ENCODE data around the gene WIPI1.

DNA sequence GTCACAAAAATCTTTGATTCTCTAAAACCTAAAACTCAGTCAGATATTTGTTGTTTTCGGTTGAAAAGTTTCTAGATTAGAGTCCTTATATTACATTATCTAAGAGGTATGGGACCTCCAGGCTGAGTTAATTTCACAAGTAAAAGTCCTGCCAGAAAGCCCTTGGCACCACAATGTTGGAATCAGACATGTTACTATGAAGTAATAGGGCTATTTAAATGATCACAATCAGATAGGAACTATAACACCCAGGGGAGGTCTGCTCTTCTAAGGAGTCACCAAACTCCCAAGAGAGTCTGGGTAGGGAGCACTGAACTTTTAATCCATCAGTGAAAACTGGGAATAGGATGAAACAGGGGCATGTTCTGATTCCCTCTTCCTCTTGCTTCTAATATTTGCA is 54.2 kb downstream of the WIPI1 start:
- TF ChIP-seq POLR2A (IDR thresholded peaks at IDR 0.05; ENCODE audit: extremely low read depth, insufficient read length) (no peak), MYC (IDR thresholded peaks at IDR 0.05; ENCODE audit: low read depth, low read length) (no peak)
- TF ChIP-seq, protein P1, sequence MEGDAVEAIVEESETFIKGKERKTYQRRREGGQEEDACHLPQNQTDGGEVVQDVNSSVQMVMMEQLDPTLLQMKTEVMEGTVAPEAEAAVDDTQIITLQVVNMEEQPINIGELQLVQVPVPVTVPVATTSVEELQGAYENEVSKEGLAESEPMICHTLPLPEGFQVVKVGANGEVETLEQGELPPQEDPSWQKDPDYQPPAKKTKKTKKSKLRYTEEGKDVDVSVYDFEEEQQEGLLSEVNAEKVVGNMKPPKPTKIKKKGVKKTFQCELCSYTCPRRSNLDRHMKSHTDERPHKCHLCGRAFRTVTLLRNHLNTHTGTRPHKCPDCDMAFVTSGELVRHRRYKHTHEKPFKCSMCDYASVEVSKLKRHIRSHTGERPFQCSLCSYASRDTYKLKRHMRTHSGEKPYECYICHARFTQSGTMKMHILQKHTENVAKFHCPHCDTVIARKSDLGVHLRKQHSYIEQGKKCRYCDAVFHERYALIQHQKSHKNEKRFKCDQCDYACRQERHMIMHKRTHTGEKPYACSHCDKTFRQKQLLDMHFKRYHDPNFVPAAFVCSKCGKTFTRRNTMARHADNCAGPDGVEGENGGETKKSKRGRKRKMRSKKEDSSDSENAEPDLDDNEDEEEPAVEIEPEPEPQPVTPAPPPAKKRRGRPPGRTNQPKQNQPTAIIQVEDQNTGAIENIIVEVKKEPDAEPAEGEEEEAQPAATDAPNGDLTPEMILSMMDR (IDR thresholded peaks at IDR 0.05; ENCODE audit: low read depth, low read length) = no peak

All from NB4 (cell line).